Lower leg skin (tissue), 4 donors: ENCODE data around the gene CCNT2. TPM values are rescaled to one million over a fixed set of nuclear protein-coding genes. Genes with fewer than 3 reads are reported as not detected.
"Not testable (repeated sequence)": the region's sequence is repeated elsewhere in the genome, so short reads cannot be mapped to it uniquely, and the experiment has no call there.

Experiments used
- DNase-seq, 2 donors: peaks; one replicate each; pipeline ENCODE4 v3.0.0-alpha.2; 2019; ENCODE audit warnings: low spot score in 2 of 2
- H3K4me3 ChIP-seq: fragments of 200-600 bp; sonication (generic); 2 replicates; pipeline ENCODE4 v1.5.1; 2017; ENCODE audit warnings: mild to moderate bottlenecking, low read depth; ENCODE audit not compliant: poor library complexity, severe bottlenecking
- POLR2A ChIP-seq, 2 donors: fragments of 450-650 bp; IDR thresholded peaks; one replicate each; pipeline ENCODE4 v1.6.1; 2016 to 2017; ENCODE audit warnings: antibody characterized with exemption in 2 of 2, mild to moderate bottlenecking in 1 of 2, moderate library complexity in 1 of 2
- WGBS, 2 donors: methylation state at CpG; one replicate each; pipeline ENCODE4 v1.1.5; 2018; 5-methylcytosine and 5-hydroxymethylcytosine counted together
- intact Hi-C: fragments of 100-400 bp; cut with DNase I; formaldehyde crosslinking; loops from one replicate; pipeline ENCODE4 v1.15.0; 2023; ENCODE audit warnings: low total_unique reads
- total RNA-seq, 4 donors: library from RNA; depleted of rRNA; stranded (reverse); fragments of >200 nt; gene quantifications; one replicate each; pipeline ENCODE4 v1.1.0, GENCODE V29; 2016
- TF ChIP-seq, protein P1 (sequence below), 3 donors: fragments of 450-650 bp; IDR thresholded peaks; one replicate each; pipeline ENCODE4 v1.5.1; 2016; ENCODE audit warnings: antibody characterized with exemption in 3 of 3, mild to moderate bottlenecking in 3 of 3, moderate library complexity in 2 of 3

The CCNT2 gene
- total RNA-seq, 4 donors from 2014 or later, result 26.2 to 43.1 (median 30.6) TPM

DNA sequence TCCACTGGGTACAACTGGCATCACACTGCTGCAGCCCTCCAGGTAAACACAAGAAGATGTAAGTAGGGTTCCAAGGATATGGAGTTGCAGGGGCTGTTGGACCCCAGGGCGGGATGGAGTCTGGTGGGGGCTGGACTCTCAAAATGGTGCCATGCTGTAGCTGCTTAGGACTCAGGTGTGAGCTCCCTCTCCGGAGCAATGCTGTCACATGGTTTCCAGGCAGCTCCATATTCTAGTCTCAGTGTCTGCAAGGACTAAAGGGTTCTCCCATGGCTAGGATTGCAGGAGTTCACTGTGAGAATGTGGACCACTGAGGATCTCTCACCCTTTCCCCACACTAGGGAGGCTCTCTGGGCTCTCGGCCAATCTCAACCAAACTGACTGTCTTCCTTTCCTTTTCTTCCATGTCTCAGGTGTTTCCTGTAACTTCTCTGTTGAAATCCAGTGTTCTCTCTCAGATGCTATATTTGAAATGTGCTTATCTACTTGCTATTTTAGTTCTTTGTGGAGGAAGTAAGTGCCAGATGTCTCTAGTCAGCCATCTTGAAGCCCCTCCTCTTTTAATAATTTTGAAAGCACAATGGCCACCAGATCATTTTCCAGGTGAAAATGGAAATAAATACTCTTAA lies 57.6 kb downstream of the CCNT2 start:
- intact Hi-C loops, result no loop called here
- 64 to 85% methylated on average over 3 of the region's 3 CpGs for WGBS, 2 donors
- DNase-seq, result no peak
- no peak for TF ChIP-seq POLR2A (IDR thresholded peaks at IDR 0.05)
- TF ChIP-seq, protein P1, sequence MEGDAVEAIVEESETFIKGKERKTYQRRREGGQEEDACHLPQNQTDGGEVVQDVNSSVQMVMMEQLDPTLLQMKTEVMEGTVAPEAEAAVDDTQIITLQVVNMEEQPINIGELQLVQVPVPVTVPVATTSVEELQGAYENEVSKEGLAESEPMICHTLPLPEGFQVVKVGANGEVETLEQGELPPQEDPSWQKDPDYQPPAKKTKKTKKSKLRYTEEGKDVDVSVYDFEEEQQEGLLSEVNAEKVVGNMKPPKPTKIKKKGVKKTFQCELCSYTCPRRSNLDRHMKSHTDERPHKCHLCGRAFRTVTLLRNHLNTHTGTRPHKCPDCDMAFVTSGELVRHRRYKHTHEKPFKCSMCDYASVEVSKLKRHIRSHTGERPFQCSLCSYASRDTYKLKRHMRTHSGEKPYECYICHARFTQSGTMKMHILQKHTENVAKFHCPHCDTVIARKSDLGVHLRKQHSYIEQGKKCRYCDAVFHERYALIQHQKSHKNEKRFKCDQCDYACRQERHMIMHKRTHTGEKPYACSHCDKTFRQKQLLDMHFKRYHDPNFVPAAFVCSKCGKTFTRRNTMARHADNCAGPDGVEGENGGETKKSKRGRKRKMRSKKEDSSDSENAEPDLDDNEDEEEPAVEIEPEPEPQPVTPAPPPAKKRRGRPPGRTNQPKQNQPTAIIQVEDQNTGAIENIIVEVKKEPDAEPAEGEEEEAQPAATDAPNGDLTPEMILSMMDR (IDR thresholded peaks at IDR 0.05), result no peak
- no peak overlapping the region for H3K4me3 ChIP-seq

DNA sequence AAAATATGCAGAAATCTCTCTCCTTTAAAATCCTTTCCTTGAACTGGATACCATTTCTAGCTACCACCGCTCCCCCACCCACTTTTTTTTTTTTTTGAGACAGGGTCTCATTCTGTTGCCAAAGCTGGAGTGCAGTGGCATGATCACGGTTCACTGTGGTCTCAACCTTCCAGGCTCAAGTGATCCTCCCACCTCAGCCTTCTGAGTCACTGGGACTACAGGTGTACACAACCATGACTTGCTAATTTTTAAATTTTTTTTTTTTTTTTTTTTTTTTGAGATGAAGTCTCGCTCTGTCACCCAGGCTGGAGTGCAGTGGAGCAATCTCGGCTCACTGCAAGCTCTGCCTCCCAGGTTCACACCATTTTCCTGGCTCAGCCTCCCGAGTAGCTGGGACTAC lies 58.5 kb downstream of the CCNT2 start:
- intact Hi-C loops, DNase-seq, H3K4me3 ChIP-seq: not testable (repeated sequence)
- WGBS, 2 donors, result 87 to 92% methylated on average over 5 of the region's 5 CpGs

DNA sequence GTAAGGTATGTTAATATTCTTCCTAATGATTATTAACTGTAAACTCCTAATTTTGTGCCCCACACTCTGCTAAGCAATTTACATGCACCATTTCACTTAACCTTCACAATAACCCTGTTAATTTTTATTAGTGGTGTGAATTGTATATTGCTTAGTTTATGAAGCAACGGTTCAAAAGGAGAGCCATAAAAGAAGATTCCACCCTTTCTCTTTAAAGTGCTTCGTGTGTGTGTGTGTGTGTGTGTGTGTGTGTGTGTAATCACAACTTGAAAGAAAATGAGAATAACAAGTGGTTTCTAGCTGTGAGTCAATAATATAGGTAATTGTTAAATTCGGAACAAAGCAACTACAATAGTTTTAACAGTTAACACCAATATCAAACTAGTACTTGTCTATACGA lies 60.6 kb downstream of the CCNT2 start:
- no peak for TF ChIP-seq POLR2A (IDR thresholded peaks at IDR 0.05)
- TF ChIP-seq, protein P1 (IDR thresholded peaks at IDR 0.05), result no peak
- H3K4me3 ChIP-seq, result no peak overlapping the region
- DNase-seq, result no peak
- WGBS, 2 donors, result 48 to 53% methylated on average over 4 of the region's 4 CpGs
- intact Hi-C loops, result no loop called here

DNA sequence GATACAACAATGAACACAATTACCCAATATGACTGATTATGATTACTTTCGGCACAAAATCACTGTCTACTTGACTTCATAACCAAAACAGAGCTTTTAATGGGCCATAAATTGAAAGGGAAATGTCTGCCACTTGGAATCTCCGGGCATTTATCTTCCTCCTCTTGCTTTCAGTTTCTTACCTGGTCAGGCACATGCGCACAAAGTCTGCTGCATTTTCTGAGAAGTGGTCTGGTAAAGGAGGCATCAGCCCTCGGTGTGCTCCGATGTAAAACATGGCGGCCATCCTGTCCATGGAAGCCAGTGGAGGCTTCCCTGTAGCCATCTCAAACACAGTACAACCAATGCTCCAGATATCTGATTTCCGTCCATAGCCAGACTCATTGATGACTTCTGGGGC lies 62.0 kb downstream of the CCNT2 start:
- intact Hi-C loops, result no loop called here
- 94% methylated on average over 7 of the region's 7 CpGs for WGBS, 2 donors
- no peak for TF ChIP-seq POLR2A (IDR thresholded peaks at IDR 0.05)
- TF ChIP-seq, protein P1 (IDR thresholded peaks at IDR 0.05), result no peak
- no peak overlapping the region for H3K4me3 ChIP-seq
- DNase-seq, result no peak

DNA sequence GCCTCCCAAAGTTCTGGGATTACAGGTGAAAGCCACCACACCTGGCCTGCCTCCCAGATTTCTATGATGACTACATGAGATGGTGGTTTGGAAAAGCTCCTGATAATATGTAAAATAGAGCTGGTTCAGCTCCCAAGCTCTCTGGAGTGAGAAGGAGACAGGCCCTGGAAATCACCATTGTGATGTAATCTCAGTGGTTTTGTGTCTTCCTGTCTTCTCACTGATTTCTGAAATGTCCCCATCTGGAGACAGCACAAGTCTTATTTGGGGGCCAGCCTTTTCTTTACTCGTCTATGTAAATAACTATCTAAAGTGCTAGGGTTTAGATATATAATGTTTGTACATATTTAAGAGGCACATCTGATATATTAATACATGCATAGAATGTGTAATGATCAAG lies 64.0 kb downstream of the CCNT2 start:
- intact Hi-C loops, result no loop called here
- no peak overlapping the region for H3K4me3 ChIP-seq
- no peak for TF ChIP-seq POLR2A (IDR thresholded peaks at IDR 0.05)
- TF ChIP-seq, protein P1 (IDR thresholded peaks at IDR 0.05), result no peak
- no peak for DNase-seq
- WGBS, 2 donors, result 64 to 79% methylated on average over 1 of the region's 1 CpG

DNA sequence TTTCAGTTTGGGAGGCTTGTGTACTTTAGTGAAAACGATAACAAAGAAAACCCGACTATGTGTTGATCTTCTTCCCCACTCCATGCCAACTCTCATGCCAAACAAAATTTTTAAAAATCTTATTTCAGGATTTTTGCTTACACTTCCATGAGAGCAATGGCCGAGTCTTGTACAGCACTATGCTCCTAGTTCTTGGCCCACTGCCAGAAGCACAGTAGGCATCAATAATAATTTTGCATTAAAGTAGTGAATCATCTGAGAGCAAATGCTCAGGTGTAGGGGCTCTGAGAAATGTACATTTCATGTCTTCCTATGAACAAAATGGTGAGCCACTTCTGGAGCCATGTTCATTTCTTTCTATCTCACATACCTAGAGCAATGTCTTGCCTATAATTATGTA lies 66.4 kb downstream of the CCNT2 start:
- 85 to 93% methylated on average over 3 of the region's 3 CpGs for WGBS, 2 donors
- DNase-seq, result no peak
- no peak overlapping the region for H3K4me3 ChIP-seq
- TF ChIP-seq, protein P1 (IDR thresholded peaks at IDR 0.05), result no peak
- no peak for TF ChIP-seq POLR2A (IDR thresholded peaks at IDR 0.05)
- intact Hi-C loops, result no loop called here
